ENCODE results near the gene EVC. TPM values are rescaled to one million over a fixed set of nuclear protein-coding genes. Genes with fewer than 3 reads are reported as not detected.
"Not testable (repeated sequence)": the region's sequence is repeated elsewhere in the genome, so short reads cannot be mapped to it uniquely, and the experiment has no call there.

EVC gene
- total and polyA plus RNA-seq, 2 experiments from 2014 or later = 2.5 to 45.3 TPM

DNA sequence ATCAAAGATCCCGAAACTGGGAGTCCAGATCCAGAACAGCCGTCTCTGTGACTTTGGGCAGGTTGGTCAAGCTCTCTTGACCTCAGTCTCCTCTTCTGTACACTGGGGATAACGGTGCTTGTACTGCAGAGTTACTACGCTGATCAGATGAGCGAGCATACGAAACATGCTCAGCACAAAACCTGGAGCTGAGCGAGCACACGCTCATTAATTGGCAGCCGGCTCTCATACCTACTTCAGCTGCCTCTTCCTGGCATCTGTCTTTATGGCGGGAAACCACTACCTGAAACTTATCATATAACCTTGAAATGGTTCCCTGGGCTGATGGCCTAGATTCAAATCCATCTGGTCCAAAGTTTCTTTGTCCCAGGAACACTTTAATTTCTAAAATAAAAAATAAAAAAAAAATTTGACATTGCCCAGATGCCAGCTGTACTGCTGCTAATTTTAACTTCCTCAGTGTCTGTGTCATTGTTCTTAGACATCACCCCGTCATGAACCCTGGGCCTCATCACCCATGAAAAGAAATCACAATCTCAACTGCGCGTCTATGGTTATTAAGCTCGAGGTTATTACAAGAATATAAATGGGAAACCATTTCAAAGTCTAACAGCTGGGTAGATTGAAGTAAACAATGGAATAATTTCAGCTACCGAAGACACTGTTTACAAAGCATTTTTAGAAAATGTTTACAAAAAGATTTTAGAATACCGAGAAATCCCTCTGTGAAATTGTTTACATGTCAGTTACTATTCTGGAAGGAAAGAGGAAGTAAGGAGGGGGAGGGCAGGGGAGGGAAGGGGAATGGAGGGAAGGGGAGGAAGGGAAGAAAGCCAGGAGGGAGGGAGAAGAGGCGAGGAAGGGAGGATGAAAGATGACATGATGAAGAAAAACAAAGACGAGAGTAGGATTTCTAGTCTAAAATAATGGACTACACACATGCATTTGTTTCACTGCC lies 132.9 kb downstream of the EVC start:
- Histone ChIP-seq H3K27ac (no peak overlapping the region), H3K9me3 (ENCODE audit: low read depth) (no peaks in the 10 kb centered on the region), H3K4me3 (no peak overlapping the region), H3K27me3 (no peaks in the 10 kb centered on the region), H3K4me1 (ENCODE audit: low read depth) (peaks cover 17% of the 10 kb centered on the region), H3K36me3 (no peaks in the 10 kb centered on the region)
- no peak for TF ChIP-seq CTCF (IDR thresholded peaks at IDR 0.05; ENCODE audit: low read depth, low read length)
- no peak for DNase-seq (ENCODE audit: low read depth in 1 of 2, low spot score in 1 of 2)

- Histone ChIP-seq H3K4me1 (ENCODE audit: low read depth) (peaks cover 17% of the 10 kb centered on the region), H3K9me3 (ENCODE audit: low read depth) (no peaks in the 10 kb centered on the region), H3K27me3 (no peaks in the 10 kb centered on the region), H3K36me3 (no peaks in the 10 kb centered on the region), H3K27ac (no peak overlapping the region), H3K4me3 (no peak overlapping the region)
- no peak for TF ChIP-seq CTCF (IDR thresholded peaks at IDR 0.05; ENCODE audit: low read depth, low read length)
- DNase-seq (ENCODE audit: low read depth in 1 of 2, low spot score in 1 of 2) = peak in 1 of 2 donors; percentile 69
Measured at GRCh38 chr4:5845035-5845905, 134.3 kb downstream of the EVC start.

GRCh38 chr4:5851637-5852301 lies 140.8 kb downstream of the EVC start:
- no peaks in the 10 kb centered on the region for H3K9me3 ChIP-seq (ENCODE audit: low read depth)
- no peak overlapping the region for H3K27ac ChIP-seq
- DNase-seq (ENCODE audit: low read depth in 1 of 2, low spot score in 1 of 2) = no peak
- no peaks in the 10 kb centered on the region for H3K4me1 ChIP-seq (ENCODE audit: low read depth)
- no peak for TF ChIP-seq CTCF (IDR thresholded peaks at IDR 0.05; ENCODE audit: low read depth, low read length)
- H3K36me3 ChIP-seq = no peaks in the 10 kb centered on the region
- no peak overlapping the region for H3K4me3 ChIP-seq
- H3K27me3 ChIP-seq = no peaks in the 10 kb centered on the region

GRCh38 chr4:5852523-5853202 lies 141.7 kb downstream of the EVC start:
- DNase-seq (ENCODE audit: low read depth in 1 of 2, low spot score in 1 of 2) = no peak
- no peaks in the 10 kb centered on the region for H3K9me3 ChIP-seq (ENCODE audit: low read depth)
- TF ChIP-seq CTCF (IDR thresholded peaks at IDR 0.05; ENCODE audit: low read depth, low read length) = no peak
- H3K4me3 ChIP-seq = no peak overlapping the region
- no peak overlapping the region for H3K27ac ChIP-seq
- H3K27me3 ChIP-seq = no peaks in the 10 kb centered on the region
- H3K36me3 ChIP-seq = no peaks in the 10 kb centered on the region
- H3K4me1 ChIP-seq (ENCODE audit: low read depth) = no peaks in the 10 kb centered on the region

DNA sequence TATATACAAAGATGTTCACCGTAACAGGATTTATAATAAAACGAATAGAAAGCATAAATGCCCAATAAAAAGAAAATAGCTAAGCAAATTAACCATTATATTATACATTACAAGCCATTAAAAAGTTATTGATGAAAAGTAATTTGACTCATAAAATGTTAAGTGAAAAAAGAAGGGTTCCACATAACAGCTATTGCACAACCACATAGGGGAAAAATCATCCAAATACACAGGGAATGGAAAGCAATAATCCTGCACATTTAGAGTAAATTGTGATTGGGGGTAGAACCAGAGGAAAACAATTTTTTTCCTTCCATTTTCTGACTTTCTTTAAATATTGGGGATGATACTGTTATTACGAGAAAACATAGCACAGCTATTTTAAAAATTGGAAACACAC lies 143.9 kb downstream of the EVC start:
- no peak overlapping the region for H3K27ac ChIP-seq
- no peaks in the 10 kb centered on the region for H3K9me3 ChIP-seq (ENCODE audit: low read depth)
- no peak overlapping the region for H3K4me3 ChIP-seq
- no peak for TF ChIP-seq CTCF (IDR thresholded peaks at IDR 0.05; ENCODE audit: low read depth, low read length)
- DNase-seq (ENCODE audit: low read depth in 1 of 2, low spot score in 1 of 2) = no peak
- no peaks in the 10 kb centered on the region for H3K4me1 ChIP-seq (ENCODE audit: low read depth)
- H3K36me3 ChIP-seq = no peaks in the 10 kb centered on the region
- no peaks in the 10 kb centered on the region for H3K27me3 ChIP-seq

GRCh38 chr4:5856362-5856761 lies 145.4 kb downstream of the EVC start:
- H3K27ac ChIP-seq; H3K36me3 ChIP-seq; DNase-seq (ENCODE audit: low read depth in 1 of 2, low spot score in 1 of 2); H3K27me3 ChIP-seq; H3K4me3 ChIP-seq; H3K9me3 ChIP-seq (ENCODE audit: low read depth); H3K4me1 ChIP-seq (ENCODE audit: low read depth): not testable (repeated sequence)

Measured in cardiac muscle cell (in vitro differentiated cells and primary cell).